Vagina (tissue), 2 donors: ENCODE results near the gene HMCN2.

Experiments
- CTCF ChIP-seq, 3 experiments: fragments of 450-650 bp in 2 of 3; fragments of 200-600 bp in 1 of 3; sonication (generic) in 1 of 3; IDR thresholded peaks; one replicate each; pipeline ENCODE4 v1.5.1; 2017 to 2019; ENCODE audit warnings: antibody characterized with exemption in 3 of 3, mild to moderate bottlenecking in 2 of 3, moderate library complexity in 2 of 3
- POLR2A ChIP-seq, 2 donors: fragments of 450-650 bp; IDR thresholded peaks; one replicate each; pipeline ENCODE4 v1.6.1; 2017; ENCODE audit warnings: antibody characterized with exemption in 2 of 2, mild to moderate bottlenecking in 2 of 2, moderate library complexity in 2 of 2
- POLR2AphosphoS5 ChIP-seq, 2 donors: sonication (generic); formaldehyde crosslinking; IDR thresholded peaks; one replicate each; pipeline ENCODE4 v1.9.0; 2017; ENCODE audit warnings: antibody characterized with exemption in 2 of 2, mild to moderate bottlenecking in 2 of 2, low read depth in 1 of 2; ENCODE audit not compliant: insufficient read depth in 1 of 2

- no peak for TF ChIP-seq CTCF (IDR thresholded peaks at IDR 0.05)
- TF ChIP-seq POLR2A (IDR thresholded peaks at IDR 0.05) = no peak
- no peak for TF ChIP-seq POLR2AphosphoS5 (IDR thresholded peaks at IDR 0.05; ENCODE audit: insufficient read depth in 1 of 2, low read depth in 1 of 2)
These were observed 47.7 kb downstream of the HMCN2 start for GRCh38 chr9:130313103-130313858.
